GM18868 (cell line): ENCODE measurements around the gene CHN1.

Source experiments
- ATAC-seq: cut with Tn5 transposase; IDR thresholded peaks from one replicate; pipeline ENCODE4 v1.9.1; 2021; ENCODE audit warnings: mild to moderate bottlenecking, moderate library complexity; ENCODE audit not compliant: unreplicated experiment

Gene CHN1

DNA sequence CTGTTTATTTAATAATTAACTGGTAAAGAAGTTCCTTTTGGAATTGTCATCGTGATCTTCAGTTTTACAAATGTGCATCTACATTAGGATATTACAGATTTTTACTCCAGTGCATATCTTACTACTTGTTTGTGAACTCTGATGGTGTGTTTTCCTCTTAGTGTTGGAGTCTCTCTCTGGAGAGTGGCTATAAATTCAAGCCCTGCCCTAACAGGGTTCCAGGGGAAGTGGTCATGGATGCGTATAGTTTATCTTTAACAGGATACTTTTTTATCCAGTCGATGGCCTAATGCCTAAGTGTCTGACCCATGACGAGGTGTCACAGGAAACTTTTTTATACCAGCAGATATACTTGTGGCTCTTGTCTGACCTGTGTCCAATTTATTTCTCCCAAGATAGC is 75.4 kb downstream of the CHN1 start:
- ATAC-seq: no peak

DNA sequence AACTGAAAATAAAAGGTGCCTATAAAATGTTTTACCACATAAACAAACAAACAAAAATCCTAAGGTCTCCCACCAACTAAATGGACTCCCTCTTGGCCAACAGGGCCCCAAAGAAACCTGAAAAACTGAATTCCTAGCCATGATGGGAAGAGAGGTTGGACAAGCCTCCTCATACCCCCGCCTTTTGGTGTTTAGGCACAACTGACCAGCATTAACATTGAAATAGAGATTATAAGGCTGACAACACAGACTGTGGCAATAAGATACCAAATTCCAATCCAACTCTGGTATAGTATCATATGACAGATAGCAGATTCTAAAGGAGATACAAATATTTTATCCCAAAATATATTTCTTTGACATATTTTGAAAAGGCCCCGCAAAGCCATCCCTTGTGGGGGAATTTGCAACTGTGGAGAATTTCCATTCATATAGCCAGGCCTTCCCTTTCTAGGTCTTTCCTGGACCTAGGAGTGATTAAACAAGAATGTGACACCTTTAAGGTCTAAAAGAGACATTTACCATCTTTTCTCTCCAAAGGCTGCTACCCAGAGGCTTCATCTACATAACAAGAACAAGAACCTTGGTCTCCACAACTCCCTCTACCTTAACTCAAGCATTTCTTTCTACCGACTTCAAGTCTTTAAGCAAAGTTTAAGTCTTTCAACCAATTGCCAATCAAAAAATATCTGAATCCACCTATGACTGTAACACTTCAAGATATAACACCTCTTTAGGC is 80.0 kb downstream of the CHN1 start:
- no peak for ATAC-seq

DNA sequence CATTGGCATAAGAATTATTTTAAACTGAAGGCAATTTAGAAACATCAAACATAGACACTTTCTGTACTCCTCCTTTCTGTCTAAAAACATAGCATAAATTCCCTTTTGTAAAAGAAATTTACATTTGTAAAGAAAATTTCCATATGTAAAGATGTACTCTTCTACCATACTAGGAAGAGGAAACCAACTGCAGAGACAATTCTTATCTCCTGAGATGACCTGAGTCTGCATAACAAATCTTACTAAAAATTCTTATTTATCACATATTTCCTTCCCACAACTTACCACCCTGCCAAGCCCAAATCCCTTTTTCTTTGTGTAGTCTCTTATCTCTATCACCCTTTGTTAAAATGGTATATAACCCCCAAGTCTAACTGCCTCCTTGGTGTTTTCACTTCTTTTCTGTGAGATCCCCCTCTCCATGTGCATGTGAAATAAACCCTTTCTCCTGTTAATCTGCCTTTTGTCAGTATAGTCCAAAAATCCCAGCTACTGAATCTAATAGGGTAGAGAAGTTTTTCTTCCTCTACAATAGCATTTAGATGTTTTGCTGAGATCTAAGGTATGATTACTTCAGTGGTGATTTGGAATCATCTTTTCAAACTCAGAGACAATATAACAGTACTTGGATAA is 81.0 kb downstream of the CHN1 start:
- no peak for ATAC-seq

DNA sequence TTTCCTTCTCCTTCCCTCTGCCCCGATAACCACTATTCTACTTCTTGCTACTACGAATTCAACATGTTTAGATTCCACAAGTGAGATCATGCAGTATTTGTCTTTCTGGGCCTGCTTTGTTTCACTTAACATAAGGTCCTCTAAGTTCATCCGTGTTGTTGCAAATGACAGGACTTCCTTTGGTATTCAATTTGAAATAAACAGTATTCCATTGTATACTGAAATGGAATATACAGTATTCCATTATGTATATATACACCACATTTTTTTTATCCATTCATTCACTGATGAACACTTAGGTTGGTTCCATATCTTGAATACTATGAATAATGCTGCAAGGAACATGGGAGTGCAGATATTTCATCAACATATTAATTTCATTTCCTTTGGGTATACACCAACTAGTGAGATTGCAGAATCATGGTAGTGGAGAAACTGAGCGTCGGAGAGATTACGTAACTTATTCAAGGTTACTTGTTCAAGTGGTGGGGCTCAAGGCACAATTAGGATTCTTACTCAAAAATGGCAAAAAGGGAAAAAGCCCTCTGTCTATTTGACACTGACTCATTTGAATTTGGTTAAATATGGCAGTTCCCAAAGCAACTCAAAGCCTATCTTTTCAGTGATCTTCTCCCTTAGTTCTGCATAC is 85.1 kb downstream of the CHN1 start:
- no peak for ATAC-seq

DNA sequence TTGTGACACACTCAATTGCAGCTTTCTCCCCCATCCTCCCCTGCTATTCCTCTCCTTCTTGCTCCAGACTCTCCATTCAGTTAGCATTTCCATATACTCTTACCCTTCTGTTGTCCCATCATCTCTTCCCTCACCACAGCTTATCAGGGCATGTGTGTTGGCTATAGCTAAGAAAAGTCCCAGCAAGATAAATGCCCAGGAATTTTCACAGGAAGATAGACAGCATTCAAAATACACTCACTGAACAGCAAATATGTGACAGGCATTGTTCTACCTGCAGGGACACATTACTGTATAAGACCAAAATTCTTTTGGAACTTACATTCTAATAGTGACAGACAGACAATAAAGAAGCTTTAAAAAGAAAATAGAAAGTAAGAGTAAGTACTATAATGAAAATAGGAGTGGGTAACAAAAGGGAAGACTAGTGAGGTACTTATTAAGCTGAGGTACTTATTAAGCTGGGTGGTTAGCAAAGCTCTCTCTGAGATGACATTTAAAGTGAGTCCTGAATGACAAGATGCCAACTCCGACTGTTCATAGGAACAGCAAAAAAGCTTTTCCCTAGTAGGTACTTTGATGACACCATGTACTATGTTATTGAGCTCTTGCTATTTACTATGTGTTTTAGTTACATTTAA is 86.2 kb downstream of the CHN1 start:
- ATAC-seq: no peak

DNA sequence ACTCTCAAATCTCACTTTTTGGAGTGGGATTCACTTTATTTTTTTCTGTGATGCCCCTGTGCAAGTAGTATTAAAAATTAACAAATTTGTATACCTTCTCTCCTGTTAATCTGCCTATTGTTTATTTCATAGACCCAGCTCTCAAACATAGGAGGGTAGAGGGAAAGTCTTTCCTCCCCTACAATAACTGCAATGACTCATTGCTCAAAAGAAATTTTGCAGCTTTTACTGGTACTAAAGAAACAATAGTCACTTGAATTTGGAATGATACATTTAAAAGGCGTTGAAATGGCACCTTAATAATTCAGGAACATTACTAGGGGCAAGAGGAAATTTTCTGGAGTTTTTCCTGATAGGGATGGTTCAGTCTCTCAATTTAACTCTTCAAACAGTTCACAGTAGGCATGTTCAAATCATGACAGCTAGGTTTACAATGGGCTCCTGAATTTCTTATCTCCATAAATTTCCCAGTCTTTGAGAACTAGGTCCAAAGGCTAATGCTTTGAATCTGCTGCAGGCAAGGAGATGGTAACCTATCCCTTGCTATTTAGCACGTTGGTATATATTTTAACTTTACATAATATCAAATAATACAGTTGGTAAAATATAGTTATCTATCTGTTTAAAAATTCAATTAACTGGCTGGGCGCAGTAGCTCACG is 88.8 kb downstream of the CHN1 start:
- ATAC-seq: no peak

DNA sequence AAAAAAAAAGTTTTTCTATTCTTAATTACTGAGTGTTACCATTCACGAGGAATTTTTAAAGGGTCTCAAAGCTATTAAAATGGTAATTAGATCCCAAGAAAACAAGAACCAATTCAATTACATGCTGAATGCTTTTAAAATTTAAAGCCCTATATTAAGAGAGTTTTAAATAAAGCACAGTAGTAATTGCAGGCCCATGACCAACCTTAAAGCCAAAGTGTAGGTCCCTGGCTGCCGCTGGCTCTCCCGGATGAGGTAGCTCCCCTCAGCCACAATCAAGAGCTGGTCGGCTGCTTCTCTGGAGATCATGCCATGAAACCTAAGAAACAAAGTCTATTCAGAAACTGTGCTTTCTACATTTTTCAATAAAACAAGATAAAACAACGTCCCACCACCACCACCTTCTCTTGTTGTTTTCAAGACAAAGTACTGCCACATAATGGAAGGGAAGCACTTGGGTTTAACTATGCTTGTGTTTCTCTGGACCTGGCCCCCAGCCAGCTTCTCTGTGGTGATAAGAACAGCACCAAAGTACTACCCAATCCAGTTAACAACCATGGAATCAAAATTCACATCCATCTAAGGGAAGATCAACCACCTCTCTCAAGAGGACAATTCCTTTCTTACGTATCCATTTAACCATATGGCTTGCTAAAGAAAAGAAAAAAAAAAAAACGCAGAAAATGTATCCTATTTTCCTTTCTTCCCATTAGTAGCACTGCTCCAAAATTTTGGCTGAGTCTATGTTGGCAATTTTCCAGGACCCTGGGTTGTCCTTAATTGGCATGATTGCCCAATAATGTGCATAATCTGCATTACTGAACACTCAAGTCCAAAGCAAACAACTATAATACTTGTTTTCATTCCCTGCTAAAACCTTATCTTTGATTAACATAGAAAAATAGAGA is 90.1 kb downstream of the CHN1 start:
- ATAC-seq: no peak

DNA sequence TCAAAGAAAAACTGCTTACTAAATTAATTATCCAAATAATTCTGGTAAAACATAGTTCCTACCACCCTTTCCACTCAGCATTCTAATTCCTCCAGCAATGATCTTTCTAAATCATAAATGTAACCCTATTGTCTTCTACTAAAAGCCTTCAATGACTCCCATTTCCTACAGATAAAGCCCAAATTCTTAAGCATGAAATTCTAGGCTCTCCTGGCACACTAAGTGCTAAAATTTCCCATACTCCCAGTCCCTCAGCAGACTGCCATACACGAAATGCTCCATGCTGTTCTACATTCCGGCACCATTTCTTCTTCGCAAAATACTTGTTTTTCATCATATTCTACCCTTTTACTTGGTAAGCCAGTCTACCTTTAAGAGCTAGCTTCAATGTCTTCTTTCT is 96.9 kb downstream of the CHN1 start:
- ATAC-seq: no peak

DNA sequence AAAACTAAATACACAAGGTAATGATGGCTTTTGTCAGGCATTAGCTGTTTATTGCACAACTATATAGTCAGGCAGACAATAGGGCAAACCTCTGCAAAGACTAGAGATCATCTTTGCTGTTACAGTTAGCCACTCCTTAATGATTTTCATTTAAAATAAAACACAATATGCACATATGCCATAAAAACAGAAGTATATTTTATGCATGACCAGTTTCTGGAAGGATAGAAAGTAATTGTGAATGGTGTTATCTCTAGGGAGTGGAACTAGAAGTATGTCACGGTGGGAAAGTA is 102.0 kb downstream of the CHN1 start:
- no peak for ATAC-seq

DNA sequence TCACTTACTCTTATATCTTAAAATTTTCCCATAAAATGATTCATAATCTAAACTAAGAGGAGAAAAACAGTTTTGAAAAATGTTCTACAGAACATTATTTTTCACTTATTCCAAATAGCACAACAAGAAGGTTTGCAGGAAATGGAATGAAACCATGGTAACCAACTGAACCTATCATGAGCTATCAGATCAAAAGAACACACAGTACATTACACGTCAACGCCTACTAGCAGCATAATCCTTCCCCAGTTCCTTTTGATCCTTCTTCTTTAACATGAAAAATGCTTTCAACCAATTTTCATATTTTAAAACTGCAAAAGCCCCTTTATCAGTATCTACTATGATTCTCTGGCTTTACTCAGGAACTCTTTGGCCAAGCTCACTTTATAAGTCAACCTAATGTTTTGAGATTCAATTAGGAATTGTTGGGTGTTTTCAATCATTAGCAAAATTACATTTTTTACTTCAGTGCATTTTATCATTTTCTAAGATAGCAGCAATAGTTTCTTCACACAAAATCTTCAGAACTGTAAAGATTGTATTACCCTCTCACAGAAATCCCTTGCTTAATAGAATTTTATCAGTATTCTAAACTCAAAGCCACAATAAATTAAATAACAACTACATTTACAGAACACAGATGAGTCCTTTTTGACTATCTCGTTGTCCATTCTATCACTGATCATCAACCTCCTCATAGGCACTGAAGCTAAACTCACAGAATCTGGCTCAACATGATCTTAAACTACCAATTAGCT is 102.5 kb downstream of the CHN1 start:
- ATAC-seq: no peak

DNA sequence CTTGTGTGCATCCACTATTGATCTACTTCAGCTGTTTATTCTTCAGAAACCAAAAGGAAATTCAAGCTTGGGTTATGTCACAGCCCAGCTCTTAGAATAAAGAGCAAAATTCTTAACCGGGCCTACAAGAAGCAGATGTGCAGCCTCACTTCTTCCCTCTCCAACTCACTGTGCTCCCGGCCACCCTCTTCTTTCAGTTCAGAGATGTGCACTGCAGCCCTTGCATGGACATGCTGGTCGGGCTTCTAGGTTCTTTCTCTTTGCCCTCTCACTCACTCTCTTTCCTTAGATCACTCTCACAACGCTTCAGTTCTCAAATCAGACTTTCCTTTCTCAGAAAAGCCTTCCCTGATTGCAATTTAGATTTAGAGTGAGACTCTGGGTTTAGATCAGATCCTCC is 104.1 kb downstream of the CHN1 start:
- no peak for ATAC-seq

DNA sequence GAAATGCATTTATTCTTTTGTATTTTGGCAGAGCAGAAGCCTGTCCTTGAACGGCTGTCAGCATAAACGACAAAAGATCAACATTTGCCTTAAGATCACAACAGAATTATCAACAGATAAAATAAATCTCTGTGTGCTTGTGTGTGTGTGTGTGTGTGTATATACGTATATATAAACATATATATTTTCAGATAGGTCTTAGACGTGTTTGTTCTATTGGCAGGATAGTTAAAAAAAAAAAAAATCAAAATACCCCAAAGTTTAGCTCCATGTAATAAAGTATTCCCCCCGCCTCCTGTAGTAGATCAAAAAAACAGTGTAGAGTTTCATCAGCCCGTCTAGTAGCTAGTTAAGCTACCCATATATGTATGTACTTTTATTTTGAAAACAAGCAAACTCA is 107.9 kb downstream of the CHN1 start:
- ATAC-seq: no peak

DNA sequence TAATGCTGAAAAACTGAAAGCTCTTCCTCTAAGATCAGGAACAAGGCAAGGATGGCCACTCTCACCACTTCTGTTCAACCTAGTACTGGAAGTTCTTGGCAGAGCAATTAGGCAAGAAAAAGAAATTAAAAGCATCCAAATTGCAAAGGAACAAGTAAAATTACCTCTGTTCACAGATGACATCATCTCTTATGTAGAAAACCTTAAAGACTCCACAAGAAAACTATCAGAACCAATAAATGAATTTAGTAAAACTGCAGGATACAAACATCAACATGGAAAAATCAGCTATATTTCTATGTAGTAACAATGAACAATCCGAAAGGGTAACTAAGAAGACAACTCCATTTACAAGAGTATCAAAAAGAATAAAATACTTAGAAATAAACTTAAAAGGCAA is 112.2 kb downstream of the CHN1 start:
- no peak for ATAC-seq

DNA sequence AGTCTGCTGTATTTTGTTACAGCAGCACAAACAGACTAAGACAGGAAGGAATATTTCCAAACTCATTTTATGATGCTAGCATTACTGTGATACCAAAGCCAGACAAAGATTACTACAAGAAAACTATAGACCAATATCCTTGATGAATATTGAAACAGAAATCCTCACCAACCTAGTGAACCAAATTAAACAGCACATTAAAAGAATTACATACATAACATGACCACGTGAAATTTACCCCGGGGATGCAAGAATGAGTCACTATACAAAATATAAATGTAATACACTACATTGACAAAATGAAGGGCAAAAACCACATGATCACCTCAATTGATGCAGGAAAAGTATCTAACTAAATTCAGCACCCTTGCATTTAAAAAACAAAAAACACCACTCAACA is 112.6 kb downstream of the CHN1 start:
- no peak for ATAC-seq

DNA sequence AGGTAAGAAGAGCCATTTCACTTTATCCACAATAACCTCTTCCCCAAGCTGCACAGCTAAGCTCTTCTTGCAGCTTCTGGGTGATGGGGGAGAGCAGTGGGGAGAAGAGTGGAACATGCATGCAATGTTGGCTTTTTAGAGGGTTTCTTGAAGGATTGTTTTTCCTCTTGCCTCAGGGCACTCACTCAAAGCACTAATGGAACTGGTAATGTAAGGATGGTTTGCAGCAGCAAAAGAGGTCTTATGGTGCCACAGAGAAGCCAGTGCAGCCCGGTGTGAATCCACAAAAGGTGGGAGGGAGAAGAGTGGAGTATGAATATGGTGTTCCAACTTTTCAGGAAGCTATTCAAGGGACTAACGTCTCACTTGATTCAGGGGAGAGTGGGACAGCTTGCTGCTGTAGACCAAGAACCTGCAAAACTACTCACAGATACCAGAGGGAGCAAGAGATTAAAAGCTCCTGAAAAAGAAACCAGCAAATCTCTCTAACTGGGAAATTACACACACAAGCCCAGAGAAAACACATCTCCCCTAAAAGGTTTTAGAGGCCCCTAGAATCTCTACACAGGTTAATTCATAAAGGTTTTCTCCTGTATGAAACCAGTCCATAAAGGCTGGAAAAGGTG is 116.4 kb downstream of the CHN1 start:
- ATAC-seq: no peak

DNA sequence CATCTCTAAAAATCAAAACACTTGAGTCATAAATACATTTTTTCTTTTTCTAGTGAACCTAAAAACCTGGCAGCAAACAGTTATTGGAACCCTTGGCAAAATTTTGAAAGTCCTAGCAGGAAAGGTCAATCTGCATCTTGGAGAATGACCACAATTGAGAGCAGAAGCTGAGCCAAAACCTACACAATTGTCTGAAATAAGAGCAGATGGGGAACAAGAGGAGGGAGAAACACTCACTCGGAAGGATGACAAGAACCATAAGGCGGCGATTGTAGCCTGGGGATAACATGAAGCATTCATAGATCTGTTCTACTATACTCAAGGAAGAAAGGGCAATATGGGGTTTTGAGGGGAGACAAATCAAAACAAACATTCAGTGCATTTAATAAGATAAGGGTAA is 117.0 kb downstream of the CHN1 start:
- ATAC-seq: no peak

DNA sequence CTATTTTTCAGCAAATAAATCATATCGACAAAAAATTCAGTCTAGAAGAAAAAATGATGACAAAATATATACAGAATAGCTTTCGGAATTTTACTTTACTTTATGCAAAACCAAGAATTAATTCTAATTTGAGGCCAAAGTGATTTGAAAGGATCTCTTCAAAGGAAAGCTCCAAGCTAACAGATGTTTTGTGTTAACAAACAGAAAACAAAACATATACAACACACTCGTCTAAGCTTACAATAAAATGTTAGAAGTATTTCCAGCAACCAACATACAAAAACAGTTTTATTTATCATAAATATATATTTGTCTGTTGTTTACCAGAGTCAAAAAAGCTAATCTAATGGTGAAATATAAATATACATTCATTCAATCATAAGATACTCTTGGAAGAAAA is 122.8 kb downstream of the CHN1 start:
- ATAC-seq: no peak

DNA sequence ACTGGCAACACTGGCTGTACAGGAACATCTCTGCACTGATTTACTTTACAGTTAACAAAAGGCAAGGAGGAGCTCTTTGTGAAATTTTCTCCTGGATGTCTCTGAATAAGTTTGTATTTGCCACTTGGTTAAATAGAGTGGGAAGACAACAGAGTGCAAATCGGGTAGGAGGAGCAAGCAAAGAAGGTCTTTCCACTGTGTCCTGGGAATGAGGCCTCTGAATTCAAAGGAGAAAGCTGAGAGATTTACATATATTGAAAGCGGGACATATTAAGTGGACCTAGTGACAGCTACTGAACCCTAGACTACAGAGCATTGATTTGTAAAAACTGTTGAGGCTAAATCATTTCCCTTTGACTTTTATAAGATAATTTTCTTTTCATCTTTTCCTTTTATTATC is 123.5 kb downstream of the CHN1 start:
- ATAC-seq: no peak

DNA sequence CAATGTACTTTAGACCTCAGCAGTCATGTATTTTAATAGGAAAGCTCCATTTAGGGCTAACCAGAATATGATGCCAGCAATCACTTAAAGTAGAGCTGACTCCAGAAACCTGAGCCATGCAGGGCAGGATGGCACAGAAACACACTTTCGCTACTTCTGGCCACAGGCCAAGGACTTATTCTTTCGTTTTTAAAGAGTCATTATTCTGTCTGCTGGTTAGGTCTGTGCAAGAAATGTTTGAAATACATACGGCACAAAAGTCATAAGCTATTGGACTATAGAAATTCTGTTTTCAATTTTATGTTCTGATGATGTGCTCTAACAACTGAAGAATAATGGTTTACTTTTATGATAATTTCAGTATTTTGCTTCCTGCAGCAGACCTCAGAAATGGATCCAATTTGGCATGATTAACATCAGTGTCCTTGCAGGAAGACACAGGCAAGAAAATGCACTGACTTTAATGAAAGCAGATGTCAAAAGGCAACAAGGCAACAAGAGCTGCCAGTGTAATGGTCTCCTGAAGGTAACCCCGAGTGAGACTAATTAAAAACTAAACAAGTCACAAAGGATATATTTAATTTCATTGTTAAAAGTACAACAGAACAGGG is 126.5 kb downstream of the CHN1 start:
- ATAC-seq: no peak
